ENCODE data around the gene PTGES3L. TPM values are rescaled to one million over a fixed set of nuclear protein-coding genes. Genes with fewer than 3 reads are reported as not detected.
A peak's percentile ranks its signal among the peaks of the same experiment; 100 is the strongest.

Gene PTGES3L
- total and polyA plus RNA-seq, 2 of the 13 experiments (the other 11 are each of a cell fraction or from before 2014, with no cell fraction given): 1.2 to 2.9 TPM

DNA sequence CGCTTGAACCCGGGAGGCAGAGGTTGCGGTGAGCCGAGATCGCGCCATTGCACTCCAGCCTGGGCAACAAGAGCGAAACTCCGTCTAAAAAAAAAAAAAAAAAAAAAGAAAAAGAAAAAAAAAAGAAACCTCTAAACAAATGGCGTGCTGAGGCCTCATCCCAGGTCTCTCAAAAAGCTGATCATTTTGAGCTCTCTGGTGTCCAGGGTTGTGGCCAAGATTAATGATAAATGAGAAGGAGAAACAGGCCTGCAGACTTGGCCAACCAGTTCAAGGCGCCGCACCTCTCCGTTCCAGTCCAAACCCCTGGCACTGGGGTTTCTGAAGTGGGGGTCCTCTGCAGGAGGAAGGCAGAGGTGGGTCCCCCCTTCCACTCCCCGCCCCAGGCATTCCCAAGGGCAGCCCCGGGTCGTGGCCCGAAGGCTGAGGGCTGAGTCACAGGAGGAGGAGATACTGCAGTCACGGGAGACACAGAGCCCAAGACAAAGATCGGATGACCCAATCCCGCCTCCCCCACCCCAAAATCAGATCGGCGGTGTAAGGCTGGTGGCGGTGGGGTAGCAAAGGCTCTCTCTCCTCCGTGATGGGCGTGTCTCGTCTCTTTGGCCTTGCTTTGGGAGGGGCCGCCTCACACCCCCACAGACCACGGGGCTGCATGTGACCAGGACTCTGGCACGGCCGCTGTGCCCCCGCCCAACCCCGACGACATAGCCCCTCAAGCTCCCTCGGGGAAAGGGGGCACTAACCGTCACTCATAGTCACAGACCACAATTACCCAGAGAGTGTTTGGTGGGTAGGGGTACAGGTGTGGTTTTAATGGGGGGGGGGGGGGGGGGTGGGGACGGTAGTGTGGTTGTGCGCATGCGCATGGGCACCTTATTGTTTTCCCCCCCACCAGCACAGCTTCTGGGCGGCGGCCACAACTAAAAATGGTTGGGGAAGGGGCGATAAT, 41.2 kb upstream of the PTGES3L start (continued):
- TF ChIP-seq, protein P1, sequence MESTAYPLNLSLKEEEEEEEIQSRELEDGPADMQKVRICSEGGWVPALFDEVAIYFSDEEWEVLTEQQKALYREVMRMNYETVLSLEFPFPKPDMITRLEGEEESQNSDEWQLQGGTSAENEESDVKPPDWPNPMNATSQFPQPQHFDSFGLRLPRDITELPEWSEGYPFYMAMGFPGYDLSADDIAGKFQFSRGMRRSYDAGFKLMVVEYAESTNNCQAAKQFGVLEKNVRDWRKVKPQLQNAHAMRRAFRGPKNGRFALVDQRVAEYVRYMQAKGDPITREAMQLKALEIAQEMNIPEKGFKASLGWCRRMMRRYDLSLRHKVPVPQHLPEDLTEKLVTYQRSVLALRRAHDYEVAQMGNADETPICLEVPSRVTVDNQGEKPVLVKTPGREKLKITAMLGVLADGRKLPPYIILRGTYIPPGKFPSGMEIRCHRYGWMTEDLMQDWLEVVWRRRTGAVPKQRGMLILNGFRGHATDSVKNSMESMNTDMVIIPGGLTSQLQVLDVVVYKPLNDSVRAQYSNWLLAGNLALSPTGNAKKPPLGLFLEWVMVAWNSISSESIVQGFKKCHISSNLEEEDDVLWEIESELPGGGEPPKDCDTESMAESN (CRISPR knock-in tag; conservative IDR thresholded peaks at IDR 0.05): peak; percentile 66
- 0 out of 2 replicates have a peak, but pooled peaks have one; percentile 64 for TF ChIP-seq ARHGAP35 (CRISPR knock-in tag; IDR thresholded peaks at IDR 0.05; ENCODE audit: borderline replicate concordance)
- peak; percentile 31; the same call in 1 of the 2 replicates for TF ChIP-seq ZNF768 (CRISPR knock-in tag; IDR thresholded peaks at IDR 0.05)
- TF ChIP-seq ZMYM4 (CRISPR knock-in tag; IDR thresholded peaks at IDR 0.05): peak; percentile 15; the same call in 1 of the 2 replicates
- peak; percentile 65; the same call in 1 of the 2 replicates for TF ChIP-seq HDAC2 (CRISPR knock-in tag; IDR thresholded peaks at IDR 0.05)
- 0 out of 2 replicates have a peak, but pooled peaks have one; percentile 23 for TF ChIP-seq TSC22D2 (CRISPR knock-in tag; IDR thresholded peaks at IDR 0.05; ENCODE audit: borderline replicate concordance)
- no peak for TF ChIP-seq PITX1 (CRISPR knock-in tag; IDR thresholded peaks at IDR 0.05)
- TF ChIP-seq TGIF2 (CRISPR knock-in tag; IDR thresholded peaks at IDR 0.05): no peak
- TF ChIP-seq NR2F1 (CRISPR knock-in tag; IDR thresholded peaks at IDR 0.05): 0 out of 4 replicates have a peak, but pooled peaks of 1 of the 2 experiments have one; percentile 43
- TF ChIP-seq EP300 (IDR thresholded peaks at IDR 0.05; ENCODE audit: low read depth in 2 of 2, low read length in 2 of 2): no peak
- no peak for TF ChIP-seq EP300 (CRISPR knock-in tag; IDR thresholded peaks at IDR 0.05; ENCODE audit: borderline replicate concordance)
- TF ChIP-seq LCORL (IDR thresholded peaks at IDR 0.05): peak; percentile 63
- TF ChIP-seq LCORL (CRISPR knock-in tag; IDR thresholded peaks at IDR 0.05): peak; percentile 82
- TF ChIP-seq BHLHE40 (IDR thresholded peaks at IDR 0.05; ENCODE audit: low read length): peak; percentile 70
- TF ChIP-seq, protein P2, sequence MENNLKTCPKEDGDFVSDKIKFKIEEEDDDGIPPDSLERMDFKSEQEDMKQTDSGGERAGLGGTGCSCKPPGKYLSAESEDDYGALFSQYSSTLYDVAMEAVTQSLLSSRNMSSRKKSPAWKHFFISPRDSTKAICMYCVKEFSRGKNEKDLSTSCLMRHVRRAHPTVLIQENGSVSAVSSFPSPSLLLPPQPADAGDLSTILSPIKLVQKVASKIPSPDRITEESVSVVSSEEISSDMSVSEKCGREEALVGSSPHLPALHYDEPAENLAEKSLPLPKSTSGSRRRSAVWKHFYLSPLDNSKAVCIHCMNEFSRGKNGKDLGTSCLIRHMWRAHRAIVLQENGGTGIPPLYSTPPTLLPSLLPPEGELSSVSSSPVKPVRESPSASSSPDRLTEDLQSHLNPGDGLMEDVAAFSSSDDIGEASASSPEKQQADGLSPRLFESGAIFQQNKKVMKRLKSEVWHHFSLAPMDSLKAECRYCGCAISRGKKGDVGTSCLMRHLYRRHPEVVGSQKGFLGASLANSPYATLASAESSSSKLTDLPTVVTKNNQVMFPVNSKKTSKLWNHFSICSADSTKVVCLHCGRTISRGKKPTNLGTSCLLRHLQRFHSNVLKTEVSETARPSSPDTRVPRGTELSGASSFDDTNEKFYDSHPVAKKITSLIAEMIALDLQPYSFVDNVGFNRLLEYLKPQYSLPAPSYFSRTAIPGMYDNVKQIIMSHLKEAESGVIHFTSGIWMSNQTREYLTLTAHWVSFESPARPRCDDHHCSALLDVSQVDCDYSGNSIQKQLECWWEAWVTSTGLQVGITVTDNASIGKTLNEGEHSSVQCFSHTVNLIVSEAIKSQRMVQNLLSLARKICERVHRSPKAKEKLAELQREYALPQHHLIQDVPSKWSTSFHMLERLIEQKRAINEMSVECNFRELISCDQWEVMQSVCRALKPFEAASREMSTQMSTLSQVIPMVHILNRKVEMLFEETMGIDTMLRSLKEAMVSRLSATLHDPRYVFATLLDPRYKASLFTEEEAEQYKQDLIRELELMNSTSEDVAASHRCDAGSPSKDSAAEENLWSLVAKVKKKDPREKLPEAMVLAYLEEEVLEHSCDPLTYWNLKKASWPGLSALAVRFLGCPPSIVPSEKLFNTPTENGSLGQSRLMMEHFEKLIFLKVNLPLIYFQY (CRISPR knock-in tag; IDR thresholded peaks at IDR 0.05; ENCODE audit: borderline replicate concordance): peak; percentile 37; the same call in 1 of the 2 replicates
- TF ChIP-seq THRA (CRISPR knock-in tag; IDR thresholded peaks at IDR 0.05; ENCODE audit: borderline replicate concordance): peak; percentile 68

All from HepG2 (cell line).